GM12872 (cell line): ENCODE data around the gene ZNRF2.

Experiments
- TF ChIP-seq, protein P1 (sequence below): IDR thresholded peaks from 3 replicates; pipeline ENCODE4 v1.5.1; 2011; ENCODE audit warnings: low read depth, mild to moderate bottlenecking, low read length, moderate library complexity; ENCODE audit not compliant: insufficient read depth

The ZNRF2 gene

DNA sequence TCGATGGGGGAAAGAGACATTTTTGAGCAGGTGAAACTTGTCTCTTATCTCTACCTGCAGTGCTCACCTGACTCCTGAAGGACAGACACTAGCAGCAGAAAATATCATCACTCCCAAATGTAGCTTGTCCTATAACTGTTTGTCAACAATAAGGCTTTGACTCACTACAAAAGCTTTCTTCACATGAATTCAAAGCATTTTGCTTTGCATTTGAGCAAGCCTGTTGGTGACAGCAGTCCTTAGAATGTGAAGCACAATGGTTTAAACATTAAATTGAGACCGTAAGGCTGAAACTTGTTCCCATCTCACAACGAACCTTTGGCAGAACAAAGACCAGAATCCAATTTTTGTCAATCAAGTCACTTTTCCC lies 30.6 kb upstream of the ZNRF2 start:
- TF ChIP-seq, protein P1, sequence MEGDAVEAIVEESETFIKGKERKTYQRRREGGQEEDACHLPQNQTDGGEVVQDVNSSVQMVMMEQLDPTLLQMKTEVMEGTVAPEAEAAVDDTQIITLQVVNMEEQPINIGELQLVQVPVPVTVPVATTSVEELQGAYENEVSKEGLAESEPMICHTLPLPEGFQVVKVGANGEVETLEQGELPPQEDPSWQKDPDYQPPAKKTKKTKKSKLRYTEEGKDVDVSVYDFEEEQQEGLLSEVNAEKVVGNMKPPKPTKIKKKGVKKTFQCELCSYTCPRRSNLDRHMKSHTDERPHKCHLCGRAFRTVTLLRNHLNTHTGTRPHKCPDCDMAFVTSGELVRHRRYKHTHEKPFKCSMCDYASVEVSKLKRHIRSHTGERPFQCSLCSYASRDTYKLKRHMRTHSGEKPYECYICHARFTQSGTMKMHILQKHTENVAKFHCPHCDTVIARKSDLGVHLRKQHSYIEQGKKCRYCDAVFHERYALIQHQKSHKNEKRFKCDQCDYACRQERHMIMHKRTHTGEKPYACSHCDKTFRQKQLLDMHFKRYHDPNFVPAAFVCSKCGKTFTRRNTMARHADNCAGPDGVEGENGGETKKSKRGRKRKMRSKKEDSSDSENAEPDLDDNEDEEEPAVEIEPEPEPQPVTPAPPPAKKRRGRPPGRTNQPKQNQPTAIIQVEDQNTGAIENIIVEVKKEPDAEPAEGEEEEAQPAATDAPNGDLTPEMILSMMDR, result no peak

DNA sequence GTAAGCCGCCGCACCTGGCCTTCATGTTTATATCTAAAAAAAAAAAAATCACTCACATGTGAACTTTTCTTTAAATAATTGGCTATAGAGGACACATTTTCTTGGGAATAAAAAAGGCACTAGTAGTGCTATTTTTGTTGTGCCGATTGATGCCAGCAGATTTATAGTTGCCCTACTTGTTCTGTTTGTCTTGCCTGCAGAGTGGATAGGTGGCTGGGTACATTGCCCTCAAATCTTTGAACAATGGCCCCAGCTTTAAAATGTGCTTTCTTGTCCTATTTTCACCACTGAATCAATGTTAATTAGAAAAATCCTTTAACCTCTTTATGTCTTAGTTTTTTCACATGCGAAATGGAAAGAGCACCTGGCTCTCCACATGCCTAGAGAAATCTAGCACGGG lies 30.1 kb upstream of the ZNRF2 start:
- TF ChIP-seq, protein P1, result no peak

DNA sequence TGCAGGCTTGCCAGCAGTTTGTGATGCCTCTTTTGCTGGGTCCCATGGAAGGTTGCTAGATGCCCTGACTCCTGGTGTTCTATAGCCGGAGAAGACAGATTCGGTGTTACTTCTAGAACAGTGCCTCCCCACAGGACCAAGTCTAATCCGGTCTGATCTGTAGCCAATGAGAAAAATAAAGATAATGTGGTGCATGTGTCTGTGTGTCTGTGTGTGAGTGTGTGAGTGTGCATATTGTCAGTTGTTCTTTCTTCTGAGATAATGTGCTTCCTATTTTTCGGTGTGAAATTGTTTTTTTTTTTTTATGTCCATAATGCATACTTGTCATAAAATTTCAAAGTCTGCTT lies 29.7 kb upstream of the ZNRF2 start:
- TF ChIP-seq, protein P1, result no peak

DNA sequence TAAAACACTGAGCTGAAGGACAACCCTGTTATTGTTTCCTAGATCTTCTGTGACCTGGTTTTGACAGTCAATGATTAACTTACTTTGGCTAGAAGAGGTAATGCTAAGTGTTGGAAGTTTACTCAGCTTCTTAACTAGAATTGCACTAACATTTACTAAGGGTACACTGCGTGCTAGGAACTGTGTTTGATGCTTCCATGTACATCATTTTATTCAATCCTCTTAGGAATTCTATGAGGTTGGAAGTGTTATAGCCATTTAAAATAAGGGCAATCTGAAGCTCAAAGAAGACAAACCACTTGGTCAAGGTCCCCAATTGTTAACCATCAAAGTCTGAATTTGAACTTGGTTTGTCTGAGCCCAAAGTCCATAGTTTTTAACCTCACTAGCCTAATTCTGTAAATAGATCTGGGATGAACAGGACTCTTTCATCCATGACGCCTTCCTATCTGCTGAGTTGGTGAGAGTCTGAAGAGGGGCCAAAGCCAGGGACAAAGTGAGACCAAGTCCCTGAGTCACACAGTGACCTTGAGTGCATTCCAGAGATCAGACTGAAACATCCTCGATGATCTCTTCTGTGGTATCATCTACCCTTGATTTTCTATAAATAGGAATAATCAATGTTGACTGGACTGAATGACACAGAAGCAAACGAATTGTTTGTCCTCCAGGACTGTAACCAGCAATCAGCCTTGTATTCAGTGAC lies 29.2 kb upstream of the ZNRF2 start:
- TF ChIP-seq, protein P1, result no peak

DNA sequence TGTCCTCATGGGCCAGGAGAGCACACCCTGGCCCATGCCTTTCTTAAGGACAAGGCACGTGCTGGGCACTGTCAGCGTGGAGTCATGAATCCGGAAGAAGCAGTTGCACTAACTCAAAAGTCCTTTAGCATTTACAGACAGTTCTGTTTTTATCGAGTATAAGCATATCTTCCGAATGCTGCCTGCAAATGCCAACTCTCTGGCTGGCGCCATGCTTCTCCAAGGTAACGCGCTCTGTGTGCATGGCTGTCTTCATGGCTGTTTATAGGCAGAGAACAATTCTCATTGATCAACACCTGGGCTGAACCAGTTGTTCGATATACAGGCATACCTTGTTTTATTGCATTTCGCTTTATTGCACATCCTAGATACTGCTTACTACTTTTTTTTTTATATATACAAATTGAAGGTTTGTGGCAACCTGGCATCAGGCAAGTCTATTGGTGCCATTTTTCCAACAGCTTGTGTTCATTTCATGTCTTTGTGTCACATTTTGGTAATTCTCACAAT lies 28.0 kb upstream of the ZNRF2 start:
- TF ChIP-seq, protein P1, result no peak

DNA sequence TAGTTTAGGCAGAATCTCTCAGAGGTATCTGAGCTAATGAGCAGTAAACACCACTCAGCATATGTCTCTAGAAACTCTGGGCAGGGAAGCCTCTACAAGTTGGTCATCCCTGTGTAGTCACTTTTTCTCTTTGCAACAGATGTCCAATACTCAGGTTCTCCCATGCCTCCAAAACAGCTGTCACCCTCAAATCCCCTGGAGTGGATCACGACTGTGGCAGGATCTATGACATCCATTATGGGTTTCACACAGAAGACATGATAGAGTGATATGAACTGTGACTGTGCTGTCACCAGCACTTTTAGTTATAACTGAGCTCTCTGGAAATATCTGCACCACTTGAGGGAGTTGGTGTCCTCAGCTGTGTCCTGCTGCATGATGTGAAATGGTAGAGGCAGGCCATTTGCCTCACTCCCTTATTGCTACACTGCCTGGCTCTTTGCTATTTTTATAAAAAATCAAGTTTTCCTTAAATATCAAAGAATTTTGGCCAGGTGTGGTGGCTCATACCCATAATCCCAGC lies 24.1 kb upstream of the ZNRF2 start:
- TF ChIP-seq, protein P1, result no peak

DNA sequence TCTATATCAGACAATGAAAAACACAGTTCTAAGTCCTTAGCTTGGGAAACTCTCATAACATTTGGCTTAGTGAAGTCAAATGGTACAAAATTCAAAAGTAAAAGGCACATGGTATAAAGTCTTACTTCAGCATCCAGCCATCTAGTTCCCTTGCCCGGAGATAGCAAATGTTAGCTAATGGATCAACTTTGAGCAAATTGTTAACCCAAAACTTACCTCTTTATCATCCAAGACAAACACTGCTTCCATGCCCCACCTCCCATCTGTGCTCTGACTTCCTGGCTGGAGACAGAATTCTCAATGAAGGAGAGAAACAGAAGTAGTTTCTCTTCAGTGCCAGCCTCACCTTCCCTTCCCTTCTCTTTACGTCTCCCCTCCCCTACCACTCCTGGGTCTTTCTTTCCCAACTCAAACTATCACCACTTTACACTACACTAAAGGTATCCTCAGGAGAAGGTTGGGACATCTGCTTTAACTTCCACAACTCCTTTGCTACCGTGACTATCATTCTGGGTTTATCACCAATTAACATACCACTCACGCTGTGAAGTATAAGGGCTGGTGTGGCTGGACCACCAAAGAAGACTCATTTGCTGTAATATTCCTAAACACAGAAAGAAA lies 21.2 kb upstream of the ZNRF2 start:
- TF ChIP-seq, protein P1, result no peak
